ENCODE results near the gene CLCNKB.

DNA sequence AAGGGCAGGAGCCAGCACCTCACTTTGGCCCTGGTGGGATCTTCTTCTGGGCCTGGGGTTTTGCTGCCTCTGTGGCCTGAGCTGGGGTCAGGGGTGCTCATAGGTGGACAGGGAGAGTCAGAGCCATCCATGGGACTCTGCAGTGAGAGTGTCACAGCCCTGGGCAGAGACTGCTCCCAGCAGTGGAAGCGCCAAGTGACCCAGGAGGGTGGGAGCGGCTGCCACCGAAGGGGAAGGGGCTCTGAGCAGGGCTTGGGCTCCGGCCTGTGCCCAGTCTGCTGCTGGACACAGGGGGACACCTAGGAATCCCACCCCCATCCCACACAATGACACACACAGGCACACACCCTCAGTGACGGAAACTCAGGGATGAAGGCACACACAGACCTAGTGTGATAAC lies 368 bp downstream of the CLCNKB start:
- TF ChIP-seq POLR2A (IDR thresholded peaks at IDR 0.05): no peak
- TF ChIP-seq CTCF (IDR thresholded peaks at IDR 0.05): no peak
